ENCODE results near the gene MCF2L.

Gene MCF2L

DNA sequence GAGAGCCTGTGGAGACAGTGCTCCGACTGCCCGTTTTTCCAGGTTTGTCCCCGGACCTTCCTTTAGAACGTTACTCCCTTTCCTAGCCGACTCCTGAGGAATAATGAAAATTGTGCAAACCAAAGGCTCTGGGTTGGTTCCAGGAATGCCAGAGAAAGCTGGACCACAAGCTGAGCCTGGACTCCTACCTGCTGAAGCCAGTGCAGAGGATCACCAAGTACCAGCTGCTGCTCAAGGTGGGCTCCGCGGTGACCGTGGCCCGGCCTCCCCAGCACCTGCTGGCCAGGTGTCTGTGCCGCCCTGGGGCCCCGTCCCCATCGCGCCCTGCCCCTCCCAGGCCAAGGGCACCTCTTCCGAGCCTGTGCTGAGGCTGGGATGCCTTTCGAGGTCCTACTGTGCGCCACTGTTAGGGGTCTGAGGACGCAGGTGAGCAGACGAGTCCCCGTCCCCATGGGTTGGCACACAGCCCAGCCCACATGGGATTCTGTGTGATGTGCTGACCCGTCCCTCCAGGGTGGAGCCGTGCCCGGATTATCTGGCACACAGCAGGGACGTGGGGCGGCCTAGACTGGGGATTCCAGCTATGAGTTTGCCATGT is 116.0 kb downstream of the MCF2L start:
- TF ChIP-seq, protein P1, sequence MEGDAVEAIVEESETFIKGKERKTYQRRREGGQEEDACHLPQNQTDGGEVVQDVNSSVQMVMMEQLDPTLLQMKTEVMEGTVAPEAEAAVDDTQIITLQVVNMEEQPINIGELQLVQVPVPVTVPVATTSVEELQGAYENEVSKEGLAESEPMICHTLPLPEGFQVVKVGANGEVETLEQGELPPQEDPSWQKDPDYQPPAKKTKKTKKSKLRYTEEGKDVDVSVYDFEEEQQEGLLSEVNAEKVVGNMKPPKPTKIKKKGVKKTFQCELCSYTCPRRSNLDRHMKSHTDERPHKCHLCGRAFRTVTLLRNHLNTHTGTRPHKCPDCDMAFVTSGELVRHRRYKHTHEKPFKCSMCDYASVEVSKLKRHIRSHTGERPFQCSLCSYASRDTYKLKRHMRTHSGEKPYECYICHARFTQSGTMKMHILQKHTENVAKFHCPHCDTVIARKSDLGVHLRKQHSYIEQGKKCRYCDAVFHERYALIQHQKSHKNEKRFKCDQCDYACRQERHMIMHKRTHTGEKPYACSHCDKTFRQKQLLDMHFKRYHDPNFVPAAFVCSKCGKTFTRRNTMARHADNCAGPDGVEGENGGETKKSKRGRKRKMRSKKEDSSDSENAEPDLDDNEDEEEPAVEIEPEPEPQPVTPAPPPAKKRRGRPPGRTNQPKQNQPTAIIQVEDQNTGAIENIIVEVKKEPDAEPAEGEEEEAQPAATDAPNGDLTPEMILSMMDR (IDR thresholded peaks at IDR 0.05; ENCODE audit: insufficient read depth, low read length): no peak
- no peak for TF ChIP-seq SPI1 (IDR thresholded peaks at IDR 0.05; ENCODE audit: borderline replicate concordance, low read depth)
- TF ChIP-seq, protein P2, sequence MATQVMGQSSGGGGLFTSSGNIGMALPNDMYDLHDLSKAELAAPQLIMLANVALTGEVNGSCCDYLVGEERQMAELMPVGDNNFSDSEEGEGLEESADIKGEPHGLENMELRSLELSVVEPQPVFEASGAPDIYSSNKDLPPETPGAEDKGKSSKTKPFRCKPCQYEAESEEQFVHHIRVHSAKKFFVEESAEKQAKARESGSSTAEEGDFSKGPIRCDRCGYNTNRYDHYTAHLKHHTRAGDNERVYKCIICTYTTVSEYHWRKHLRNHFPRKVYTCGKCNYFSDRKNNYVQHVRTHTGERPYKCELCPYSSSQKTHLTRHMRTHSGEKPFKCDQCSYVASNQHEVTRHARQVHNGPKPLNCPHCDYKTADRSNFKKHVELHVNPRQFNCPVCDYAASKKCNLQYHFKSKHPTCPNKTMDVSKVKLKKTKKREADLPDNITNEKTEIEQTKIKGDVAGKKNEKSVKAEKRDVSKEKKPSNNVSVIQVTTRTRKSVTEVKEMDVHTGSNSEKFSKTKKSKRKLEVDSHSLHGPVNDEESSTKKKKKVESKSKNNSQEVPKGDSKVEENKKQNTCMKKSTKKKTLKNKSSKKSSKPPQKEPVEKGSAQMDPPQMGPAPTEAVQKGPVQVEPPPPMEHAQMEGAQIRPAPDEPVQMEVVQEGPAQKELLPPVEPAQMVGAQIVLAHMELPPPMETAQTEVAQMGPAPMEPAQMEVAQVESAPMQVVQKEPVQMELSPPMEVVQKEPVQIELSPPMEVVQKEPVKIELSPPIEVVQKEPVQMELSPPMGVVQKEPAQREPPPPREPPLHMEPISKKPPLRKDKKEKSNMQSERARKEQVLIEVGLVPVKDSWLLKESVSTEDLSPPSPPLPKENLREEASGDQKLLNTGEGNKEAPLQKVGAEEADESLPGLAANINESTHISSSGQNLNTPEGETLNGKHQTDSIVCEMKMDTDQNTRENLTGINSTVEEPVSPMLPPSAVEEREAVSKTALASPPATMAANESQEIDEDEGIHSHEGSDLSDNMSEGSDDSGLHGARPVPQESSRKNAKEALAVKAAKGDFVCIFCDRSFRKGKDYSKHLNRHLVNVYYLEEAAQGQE (IDR thresholded peaks at IDR 0.05; ENCODE audit: insufficient replicate concordance, low read depth): no peak
- no peak for TF ChIP-seq POLR2AphosphoS5 (IDR thresholded peaks at IDR 0.05; ENCODE audit: low read depth)
- no peak for TF ChIP-seq GABPA (IDR thresholded peaks at IDR 0.05; ENCODE audit: low read depth)
- Histone ChIP-seq H3K27me3 (ENCODE audit: insufficient read depth, poor library complexity, severe bottlenecking) (no peaks in the 10 kb centered on the region), H3K27ac (replicated peaks) (no peak overlapping the region), H3K4me3 (replicated peaks; ENCODE audit: insufficient read depth, low read length) (no peak overlapping the region)
- DNase-seq (ENCODE audit: low read depth in 1 of 2, low spot score in 1 of 2): no peak

DNA sequence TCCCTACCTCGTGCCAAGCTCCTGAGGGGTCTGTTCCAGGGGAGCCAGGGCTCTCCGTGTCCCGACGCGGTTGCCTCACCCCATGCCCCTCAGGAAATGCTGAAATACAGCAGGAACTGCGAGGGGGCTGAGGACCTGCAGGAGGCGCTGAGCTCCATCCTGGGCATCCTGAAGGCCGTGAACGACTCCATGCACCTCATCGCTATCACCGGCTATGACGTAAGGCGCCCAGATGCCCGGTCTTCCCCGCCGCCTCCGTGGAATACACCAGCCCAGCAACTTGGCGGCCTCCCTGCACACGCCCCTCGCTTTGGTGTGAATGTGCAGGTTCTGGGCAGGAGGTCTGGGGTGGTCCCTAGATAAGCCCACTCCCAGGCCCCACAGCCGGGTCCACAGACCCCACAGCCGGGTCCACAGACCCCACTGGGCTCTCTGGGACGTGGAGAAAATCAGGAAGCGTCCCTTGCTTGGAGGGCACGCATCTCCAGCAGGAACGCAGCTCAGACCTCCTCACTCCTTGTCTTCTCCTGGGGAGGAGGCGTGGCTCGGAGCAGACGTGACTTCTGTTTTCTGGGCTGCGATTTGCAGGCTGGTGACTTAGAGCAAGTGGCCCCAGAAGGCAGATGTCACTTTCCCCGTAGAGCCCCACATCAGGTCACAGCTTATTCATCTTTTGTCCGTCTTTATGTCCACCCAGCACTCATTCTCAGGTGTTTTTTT is 117.2 kb downstream of the MCF2L start:
- no peak for DNase-seq (ENCODE audit: low read depth in 1 of 2, low spot score in 1 of 2)
- Histone ChIP-seq H3K27me3 (ENCODE audit: insufficient read depth, poor library complexity, severe bottlenecking) (no peaks in the 10 kb centered on the region), H3K4me3 (replicated peaks; ENCODE audit: insufficient read depth, low read length) (no peak overlapping the region), H3K27ac (replicated peaks) (no peak overlapping the region)
- TF ChIP-seq, protein P2 (IDR thresholded peaks at IDR 0.05; ENCODE audit: insufficient replicate concordance, low read depth): no peak
- TF ChIP-seq, protein P1 (IDR thresholded peaks at IDR 0.05; ENCODE audit: insufficient read depth, low read length): no peak
- TF ChIP-seq POLR2AphosphoS5 (IDR thresholded peaks at IDR 0.05; ENCODE audit: low read depth) (no peak), GABPA (IDR thresholded peaks at IDR 0.05; ENCODE audit: low read depth) (no peak), SPI1 (IDR thresholded peaks at IDR 0.05; ENCODE audit: borderline replicate concordance, low read depth) (no peak)

DNA sequence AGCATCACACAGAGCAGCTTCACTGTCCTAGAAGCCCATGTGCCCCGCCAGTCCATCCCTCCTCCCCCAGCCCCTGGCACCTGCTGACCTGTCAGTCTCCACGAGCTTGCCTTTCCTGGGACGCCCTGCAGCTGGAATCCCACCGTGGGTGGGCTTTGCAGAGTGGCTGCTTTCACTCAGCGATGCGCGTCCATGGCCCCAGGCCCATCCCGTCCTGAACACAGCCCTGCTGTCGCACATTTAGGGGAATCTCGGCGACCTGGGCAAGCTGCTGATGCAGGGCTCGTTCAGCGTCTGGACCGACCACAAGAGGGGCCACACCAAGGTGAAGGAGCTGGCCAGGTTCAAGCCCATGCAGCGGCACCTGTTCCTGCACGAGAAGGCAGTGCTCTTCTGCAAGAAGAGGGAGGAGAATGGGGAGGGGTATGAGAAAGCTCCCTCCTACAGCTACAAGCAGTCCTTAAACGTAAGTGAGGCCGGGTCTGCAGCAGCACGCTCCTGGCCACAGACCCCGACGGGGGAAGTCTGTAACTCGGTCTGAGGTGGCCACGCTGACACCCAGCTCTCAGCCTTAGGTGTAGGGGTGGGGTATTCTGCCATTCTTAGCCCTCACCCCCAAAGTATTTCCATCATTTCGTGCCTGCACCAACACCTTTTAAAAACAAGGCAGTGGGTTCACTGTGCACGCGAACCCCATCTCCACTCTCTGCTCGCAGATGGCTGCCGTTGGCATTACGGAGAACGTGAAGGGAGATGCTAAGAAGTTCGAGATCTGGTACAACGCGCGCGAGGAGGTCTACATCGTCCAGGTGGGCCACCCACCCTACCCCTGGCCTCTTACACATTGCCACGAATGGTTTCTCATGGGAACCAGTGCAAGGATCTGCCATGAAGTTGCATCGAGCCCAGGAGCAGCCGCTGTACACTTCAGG is 118.2 kb downstream of the MCF2L start:
- Histone ChIP-seq H3K4me3 (replicated peaks; ENCODE audit: insufficient read depth, low read length) (no peak overlapping the region), H3K27me3 (ENCODE audit: insufficient read depth, poor library complexity, severe bottlenecking) (no peaks in the 10 kb centered on the region), H3K27ac (replicated peaks) (no peak overlapping the region)
- DNase-seq (ENCODE audit: low read depth in 1 of 2, low spot score in 1 of 2): no peak
- TF ChIP-seq, protein P1 (IDR thresholded peaks at IDR 0.05; ENCODE audit: insufficient read depth, low read length): no peak
- TF ChIP-seq, protein P2 (IDR thresholded peaks at IDR 0.05; ENCODE audit: insufficient replicate concordance, low read depth): no peak
- TF ChIP-seq GABPA (IDR thresholded peaks at IDR 0.05; ENCODE audit: low read depth): no peak
- no peak for TF ChIP-seq SPI1 (IDR thresholded peaks at IDR 0.05; ENCODE audit: borderline replicate concordance, low read depth)
- no peak for TF ChIP-seq POLR2AphosphoS5 (IDR thresholded peaks at IDR 0.05; ENCODE audit: low read depth)

Measured in HL-60 (cell line).